NCI-H2081 treated with DMSO at 0.1 percent for 48 hours (cell line): ENCODE data around the gene VPS18.

Experiments
- DNase-seq: peaks from one replicate; lab custom pipeline; 2025; lab: John Stamatoyannopoulos, UW

The VPS18 gene

DNA sequence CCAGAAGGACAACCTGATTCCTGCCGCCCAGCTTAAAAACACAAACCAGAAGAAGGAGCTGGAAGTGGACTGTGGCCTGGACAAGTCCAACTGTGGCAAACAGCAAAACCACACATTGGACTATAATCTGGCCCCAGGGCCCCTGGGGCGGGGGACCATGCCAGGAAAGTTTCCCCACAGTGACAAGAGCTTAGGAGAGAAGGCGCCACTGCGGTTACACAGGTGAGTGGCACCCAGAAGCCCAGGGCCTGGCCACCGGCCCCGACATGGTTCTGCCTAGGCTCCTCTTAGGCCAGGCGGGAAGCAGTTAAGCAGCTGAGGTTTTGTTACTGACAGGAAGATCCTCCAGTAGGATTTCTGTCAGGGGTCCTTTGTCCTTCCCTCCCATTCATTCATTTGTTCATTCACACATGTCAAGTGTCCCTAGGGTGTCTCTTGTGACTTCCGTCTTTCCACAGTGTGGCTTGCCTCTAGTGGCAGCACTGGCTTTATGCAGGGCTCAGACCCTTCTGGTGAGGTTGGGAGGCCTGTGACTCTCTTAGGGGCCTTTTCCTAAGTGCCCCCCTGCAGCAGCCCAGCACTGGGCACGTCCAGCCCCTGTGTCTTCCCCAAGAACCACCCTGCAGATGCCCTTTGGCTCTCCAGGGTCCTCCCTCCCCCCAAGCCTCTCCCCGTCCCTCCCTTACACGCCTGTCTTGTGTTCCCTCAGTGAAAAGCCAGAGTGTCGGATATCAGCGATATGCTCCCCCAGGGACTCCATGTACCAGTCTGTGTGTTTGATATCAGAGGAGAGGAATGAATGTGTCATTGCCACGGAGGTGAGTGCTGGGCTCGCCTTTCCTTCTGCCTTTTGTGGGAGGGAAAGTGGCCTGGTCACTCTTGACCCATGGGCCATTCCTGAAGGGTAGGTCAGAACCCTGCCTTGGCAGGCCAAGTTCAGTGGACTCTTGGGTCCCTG, 42.7 kb downstream of the VPS18 start:
- no peak for DNase-seq

DNA sequence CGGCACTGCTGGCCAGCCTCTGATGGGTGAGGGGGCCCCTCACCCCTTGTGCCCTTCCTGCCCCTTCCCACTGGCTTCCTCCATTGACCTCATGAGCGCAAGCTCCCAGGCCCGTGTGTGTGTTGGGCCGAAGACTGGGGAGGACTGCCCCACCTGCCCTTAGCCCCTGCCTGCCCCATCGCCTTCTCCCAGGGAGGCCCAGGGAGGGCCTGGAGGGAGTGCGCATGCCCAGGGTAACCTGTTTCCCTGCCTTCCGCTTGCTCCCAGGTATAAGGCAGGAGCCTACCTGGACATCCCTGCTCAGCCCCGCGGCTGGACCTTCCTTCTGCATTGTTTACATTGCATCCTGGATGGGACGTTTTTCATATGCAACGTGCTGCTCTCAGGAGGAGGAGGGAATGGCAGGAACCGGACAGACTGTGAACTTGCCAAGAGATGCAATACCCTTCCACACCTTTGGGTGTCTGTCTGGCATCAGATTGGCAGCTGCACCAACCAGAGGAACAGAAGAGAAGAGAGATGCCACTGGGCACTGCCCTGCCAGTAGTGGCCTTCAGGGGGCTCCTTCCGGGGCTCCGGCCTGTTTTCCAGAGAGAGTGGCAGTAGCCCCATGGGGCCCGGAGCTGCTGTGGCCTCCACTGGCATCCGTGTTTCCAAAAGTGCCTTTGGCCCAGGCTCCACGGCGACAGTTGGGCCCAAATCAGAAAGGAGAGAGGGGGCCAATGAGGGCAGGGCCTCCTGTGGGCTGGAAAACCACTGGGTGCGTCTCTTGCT, 43.7 kb downstream of the VPS18 start:
- DNase-seq: no peak

DNA sequence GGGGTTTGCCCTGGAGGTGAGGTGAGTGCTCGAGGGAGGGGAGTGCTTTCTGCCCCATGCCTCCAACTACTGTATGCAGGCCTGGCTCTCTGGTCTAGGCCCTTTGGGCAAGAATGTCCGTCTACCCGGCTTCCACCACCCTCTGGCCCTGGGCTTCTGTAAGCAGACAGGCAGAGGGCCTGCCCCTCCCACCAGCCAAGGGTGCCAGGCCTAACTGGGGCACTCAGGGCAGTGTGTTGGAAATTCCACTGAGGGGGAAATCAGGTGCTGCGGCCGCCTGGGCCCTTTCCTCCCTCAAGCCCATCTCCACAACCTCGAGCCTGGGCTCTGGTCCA, 44.3 kb downstream of the VPS18 start:
- DNase-seq: no peak

DNA sequence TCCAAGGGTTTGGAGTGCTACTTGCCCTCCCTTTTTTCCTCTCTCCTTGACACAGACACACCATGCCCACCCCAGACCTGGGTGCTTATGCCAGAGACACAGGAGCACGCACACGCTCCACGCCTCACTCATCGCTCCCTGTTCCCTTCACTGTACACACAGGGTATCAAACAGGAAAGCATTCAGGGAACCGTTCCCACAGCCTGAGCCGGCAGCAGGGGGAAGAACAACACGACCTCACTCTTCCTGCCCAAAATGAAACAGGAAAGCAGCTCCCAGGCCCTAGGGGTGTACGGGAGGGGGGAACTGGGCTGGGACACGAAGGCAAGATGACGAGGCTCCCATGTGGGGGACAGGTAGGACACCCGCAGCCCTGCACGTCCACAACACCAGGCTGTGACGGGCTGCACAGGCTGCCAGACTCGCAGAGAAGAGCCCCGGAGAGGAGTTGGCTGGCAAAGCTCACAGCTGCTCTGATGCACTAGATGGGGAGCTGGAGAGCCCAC, 46.1 kb downstream of the VPS18 start:
- DNase-seq: no peak

DNA sequence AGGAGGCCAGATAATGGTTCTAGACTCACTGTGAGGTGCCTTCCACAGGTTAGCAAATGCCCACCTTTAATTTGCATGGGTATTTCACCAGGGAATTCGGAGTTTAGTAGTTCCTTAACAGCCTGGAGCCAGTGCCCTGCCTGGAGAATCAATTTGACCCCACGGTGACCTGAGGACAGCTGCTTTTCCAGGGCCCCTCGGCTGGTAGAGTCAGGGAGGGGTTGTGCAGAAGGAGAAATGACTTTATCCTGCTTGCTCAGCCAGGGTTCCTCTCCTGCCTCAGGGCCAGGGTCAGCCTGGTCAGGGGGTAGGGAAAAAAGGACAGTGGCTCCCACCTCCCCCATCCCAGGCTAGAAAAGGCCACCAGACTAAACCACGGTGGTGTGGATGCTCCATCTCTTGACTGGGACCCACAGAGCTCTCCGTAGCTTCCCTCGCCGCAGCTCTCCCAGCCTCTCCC, 46.8 kb downstream of the VPS18 start:
- DNase-seq: no peak

DNA sequence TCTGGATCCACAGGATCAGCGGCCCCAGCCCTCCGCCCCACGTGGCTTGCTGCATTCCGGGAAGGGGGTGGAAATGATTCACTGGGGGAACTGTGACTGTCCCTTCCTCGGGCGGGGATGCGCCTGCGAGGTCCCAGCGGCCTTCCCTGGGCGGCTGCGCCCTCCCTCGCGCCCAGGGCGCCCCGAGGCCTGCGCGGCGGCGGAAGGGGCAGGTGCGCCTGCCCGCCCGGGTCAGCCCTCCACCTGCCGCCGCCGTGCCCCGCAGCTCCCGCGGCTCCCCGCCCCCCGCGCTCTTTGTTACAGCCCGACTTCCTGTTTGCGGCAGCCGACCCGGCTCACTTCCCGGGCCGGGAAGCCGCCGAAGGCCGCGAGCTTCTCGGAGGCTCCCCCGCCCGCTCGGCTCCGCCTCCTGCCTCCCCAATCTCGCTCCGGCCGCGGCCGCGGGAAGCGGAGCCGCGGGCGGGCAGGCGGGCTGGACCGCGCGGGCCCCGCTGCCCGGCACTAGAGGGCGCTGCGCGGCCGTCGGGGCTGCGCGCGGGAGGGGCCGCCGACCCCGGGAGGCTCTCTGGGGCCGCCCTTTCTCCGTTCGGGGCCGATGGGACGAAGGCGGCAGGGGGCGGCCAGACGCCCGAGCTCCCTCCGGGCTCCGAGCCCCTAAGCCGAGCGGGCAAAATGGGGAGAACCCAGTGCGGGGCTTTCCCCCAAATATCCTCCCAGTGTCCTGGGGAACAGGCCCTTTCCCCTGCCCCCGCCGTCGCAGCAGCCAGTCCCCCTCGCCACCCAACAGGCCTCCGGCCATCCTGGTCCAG, 47.5 kb downstream of the VPS18 start:
- DNase-seq: no peak

DNA sequence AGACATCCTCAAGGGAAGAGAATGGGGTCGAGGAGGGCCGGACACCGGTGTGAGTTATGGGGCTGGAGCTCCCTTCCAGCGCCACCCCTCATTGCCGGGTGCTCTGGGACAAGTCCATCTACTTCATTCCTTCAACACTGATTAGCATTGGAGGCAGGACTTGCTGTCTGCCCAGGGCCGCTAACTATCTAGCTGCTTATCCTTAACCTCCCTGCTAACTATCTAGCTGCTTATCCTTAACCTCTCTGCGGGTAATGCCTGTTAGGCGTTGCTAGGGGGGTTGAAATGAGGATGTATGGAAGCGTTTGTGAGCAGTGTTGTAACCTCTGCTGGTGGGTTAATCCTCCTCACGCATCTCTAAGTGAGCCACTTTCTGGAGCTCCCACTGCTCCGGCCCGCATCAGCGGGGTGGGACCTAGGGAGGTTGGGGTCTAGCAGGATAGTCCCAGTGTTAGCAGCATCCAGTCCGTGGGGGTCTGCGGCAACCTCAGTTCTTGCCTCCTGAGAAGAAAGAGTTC, 48.1 kb downstream of the VPS18 start:
- DNase-seq: no peak

DNA sequence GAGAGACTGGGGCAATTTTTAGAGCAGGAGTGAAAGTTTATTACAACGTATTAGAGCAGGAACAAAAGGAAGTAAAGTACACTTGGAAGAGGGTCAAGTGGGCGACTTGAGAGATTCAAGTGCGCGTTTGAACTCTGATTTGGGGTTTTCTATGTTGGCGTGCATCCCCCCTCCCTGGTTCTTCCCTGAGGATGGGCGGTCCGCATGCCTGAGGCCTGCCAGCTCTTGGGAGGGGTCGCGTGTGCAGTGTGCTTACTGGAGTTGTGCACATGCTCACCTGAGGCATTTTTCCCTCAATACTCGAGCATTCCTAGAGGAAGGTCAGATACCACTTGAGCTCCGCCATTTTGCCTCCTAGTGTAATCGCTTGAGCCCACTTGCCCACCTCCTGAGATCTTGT, 48.6 kb downstream of the VPS18 start:
- DNase-seq: no peak

DNA sequence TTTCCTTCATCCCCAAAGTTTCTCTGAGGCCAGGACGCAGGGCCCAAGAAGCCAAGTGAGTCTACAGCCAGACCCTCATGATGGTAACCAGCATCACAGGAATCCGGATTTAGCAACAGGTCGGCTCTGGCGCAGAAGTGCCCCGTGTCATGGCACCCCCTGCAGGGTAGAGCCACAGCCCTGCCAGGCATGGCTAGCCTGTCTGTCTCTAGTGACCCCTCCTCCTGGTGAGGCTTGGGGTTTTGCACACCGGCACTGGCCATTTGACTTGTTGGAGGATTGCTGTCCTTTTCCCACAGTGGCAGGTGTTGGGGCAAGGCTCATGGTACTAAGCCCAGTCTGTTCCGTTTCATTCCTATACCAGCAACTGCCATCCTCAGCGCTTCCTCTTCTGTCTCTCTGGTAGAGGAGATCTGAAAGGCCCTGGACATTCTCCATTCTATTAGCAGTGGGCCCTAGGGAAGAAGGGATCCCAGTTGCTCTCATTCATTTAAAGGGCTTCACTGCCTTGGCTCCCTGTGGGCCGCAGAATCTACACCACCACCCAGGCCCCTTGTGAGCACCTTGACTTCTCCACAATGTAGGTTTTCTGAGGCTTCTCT, 49.6 kb downstream of the VPS18 start:
- DNase-seq: no peak

DNA sequence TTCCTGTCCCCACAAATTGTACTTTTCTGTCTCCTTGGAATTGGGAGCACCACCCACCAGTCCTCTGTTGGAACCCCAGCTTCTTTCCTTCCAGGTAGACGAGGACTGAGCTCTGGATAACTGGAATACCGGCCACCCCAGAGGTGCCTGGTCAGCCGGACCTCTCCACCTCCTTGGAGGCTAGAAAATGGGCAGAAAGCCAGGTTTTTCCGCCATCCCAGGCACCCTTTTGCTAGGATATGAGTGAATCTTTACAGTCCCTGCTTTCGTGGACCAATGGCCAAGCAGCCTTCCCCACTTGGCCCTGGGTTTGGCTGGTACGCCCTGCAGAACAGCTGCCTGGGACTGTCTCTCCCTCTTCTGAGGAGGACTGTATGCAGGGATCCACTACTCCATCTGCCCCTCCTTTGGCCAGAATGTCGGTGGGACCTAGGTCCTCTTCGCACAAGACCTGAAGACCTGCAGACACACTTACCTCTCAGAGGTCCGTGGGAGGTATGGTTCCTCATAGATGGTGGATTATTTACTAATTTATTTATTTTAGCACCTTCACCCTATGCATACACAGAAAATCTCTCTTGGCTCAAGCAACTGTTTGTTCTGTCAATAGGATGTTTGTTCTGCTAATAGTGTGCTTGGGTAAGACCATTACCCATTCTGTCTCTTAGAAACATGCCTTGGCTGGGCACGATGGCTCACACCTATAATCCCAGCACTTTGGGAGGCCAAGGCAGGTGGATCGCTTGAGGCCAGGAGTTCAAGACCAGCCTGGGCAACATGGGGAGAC, 50.5 kb downstream of the VPS18 start:
- DNase-seq: no peak

DNA sequence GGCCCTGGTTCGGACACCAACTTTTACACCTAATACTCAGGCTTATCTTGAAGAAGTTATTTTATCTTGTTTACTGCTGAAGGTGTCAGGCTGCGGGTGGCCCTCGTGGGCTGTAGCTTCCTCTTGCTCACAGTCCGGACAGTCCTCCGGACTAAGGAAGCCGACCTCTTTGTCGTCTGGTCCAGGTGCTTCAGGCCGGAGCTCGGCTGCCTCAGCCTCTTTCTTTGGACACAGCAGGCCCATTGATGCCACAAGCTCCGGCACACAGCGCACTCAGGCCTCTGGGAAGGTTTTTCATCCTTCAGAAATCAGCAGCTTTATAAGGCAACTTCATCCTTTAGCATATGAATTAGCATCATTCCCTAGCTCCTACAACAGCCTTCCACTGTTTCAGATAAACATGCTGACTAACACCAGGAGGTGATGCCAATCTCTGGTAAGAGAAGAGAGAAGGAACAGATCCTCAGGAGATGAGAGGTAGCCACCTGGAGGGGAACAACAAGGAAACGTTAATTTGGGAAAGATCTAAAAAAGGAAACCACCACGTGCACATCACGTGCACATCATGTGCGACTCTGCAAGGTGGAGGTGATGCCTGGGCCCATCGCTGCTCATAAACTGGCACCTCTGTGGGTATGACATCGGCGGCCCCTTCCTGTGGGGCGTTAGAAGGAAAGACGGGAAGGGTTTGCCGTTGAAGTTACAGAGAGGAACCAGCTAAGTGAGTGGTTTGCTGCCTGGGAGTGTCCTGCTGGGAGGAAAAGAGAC, 54.6 kb downstream of the VPS18 start:
- DNase-seq: no peak

DNA sequence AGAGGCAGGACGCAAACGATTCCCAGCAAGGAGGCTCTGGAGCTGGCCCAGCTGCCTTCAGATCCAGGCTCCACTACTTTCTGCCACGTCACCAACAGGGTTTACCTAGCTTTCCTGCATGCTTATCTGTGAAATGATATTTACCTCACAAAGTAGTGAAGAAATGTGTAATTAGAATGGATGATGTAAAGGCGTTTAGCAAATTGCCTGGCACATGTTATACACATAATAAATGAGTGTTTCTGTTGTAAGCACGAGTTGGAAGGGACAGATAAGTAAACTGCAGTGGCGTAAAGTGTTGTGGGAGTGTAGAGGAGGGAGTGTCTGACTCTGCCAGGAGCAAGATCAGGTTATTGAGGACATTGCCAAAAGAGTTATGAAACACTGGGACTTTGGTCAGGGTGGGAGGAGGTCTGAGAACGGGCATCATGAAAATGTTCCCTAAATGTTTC, 55.5 kb downstream of the VPS18 start:
- no peak for DNase-seq

DNA sequence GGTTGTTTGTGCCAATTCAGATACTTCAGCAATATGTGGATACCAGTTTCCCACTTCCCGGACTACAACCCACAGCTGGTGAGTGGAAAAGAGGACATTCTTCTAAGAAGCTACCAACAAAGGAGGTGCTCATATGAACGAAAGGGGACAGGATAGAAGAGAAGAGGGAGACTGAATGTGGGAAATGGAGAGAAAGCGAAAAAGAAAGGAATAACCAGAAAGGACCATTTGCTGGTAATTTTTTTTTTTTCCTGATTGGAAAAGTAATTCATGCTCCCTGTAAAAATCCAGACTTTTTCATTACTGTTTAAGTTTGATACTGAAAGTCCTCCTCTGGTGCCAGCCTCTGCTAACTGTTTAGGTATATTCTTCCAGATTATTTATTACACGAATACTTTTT, 57.5 kb downstream of the VPS18 start:
- no peak for DNase-seq

DNA sequence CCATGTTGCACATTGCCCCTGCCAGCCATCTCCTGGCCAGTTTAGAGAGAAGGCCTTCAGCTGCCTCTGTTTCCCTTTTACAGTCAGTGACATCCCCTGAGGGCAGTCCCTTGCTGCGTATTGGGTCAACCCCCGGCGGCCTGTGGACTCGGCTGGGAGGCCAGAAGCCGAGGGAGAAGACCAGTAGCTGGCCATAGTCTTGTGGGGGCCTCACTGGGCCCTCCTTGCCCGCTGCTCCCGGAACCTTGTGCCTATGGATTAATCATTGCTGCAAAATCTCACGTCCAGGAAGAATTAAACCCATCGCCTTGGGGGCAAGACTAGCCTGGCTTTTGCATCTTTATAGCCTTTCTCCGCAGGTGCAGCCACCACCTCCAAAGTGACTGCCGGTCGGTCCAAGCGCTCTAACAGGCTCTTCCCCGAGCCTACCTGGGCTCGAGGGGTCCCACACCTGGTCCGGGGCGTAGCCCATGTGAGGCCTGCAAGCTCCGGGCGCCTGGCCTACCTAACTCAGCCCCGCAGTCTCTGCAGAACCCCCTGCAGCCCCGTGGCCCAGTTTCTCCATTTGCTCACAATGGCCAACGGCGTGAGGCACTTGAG, 58.2 kb downstream of the VPS18 start:
- no peak for DNase-seq

DNA sequence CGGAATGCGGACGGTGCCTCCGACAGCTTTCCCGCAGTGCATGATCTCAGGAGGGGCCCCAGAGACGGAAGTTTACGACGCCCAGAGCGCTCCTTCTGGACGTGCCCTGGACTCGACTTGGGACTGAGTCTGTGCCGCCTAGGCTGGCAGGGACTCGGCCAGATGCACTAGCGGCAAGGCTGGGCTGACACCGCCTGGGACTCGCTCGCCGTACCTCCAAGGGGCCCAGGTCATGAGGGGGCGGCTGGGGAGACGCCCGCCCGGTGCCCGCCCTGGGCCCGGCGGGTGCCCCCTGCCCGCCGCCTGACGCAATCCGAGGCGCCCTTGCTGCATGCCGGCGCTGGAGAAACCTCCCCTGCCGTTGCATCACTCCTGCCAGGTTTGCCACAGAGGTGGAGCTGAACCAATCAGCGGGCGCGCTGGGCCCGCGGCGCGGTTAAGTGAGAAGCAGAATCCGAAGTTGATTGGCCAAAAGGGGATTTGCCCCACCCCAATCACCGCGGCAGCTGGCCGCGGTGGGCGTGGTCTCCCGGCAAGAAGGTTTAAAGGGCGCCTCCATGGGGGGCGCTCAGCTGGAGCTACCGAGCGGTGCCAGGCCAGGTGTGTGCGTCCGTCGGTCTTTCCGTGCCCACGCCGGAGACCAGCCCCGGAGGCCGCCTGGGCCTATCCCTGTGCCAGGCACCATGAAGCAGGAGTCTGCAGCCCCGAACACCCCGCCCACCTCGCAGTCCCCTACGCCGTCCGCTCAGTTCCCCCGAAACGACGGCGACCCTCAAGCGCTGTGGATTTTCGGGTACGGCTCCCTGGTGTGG, 58.9 kb downstream of the VPS18 start, which contains the start of gene CHAC1:
Gene CHAC1, plus strand, starts transcription at position 571 of the 812 bp plus-strand sequence. Its CDS starts 113 bp downstream, at position 684.
- peak; percentile 90 for DNase-seq
